HepG2 (cell line): ENCODE results near the gene GYPC. TPM values are rescaled to one million over a fixed set of nuclear protein-coding genes. Genes with fewer than 3 reads are reported as not detected.

ENCODE experiments used
- ATAC-seq: fragments of 200-7000 bp; cut with Tn5 transposase; 3 replicates; pipeline ENCODE4 v1.9.1; 2020; ENCODE audit warnings: mild to moderate bottlenecking, moderate library complexity
- BruUV-seq: library from RNA; stranded (reverse); fragments of 400-500 nt; replicated peaks from 2 replicates; lab custom pipeline; 2021; lab: Mats Ljungman, UMichigan
- CTCF ChIA-PET: fragments of 300-600 bp; formaldehyde crosslinking; extraction: SDS; loops from one replicate; lab custom pipeline; 2021; ENCODE audit warnings: low total read pairs, inconsistent platforms, low intra/inter-chr PET ratio; lab: Yijun Ruan, JAX
- POLR2A ChIA-PET: fragments of 350-600 bp; sonication (Branson Sonifier 250); formaldehyde crosslinking; loops from one replicate; lab custom pipeline; 2020; ENCODE audit warnings: antibody characterized with exemption, inconsistent platforms; lab: Yijun Ruan, JAX
- DNase-seq: peaks from one replicate; pipeline ENCODE4 v3.0.0-alpha.2; 2015; ENCODE audit warnings: low spot score
- FAIRE-seq: peaks from 3 replicates; lab custom pipeline; 2011; peaks lifted over from hg19 to GRCh38; lab: Jason Lieb, UNC
- H2AFZ ChIP-seq: one replicate; pipeline ENCODE4 v1.6.1; 2011; ENCODE audit warnings: low read length, inconsistent platforms
- H3K27ac ChIP-seq: fragments of 300-600 bp; 3 replicates; pipeline ENCODE4 v1.8.0; 2011; ENCODE audit warnings: mixed run types, mild to moderate bottlenecking, mixed read lengths, low read length, inconsistent platforms; ENCODE audit not compliant: insufficient read depth; ENCODE audit errors: extremely low read length
- H3K27me3 ChIP-seq, 2 experiments: fragments of 200-600 bp in 1 of 2; 2 replicates in 1 of 2; 3 replicates in 1 of 2; pipeline versions ENCODE4 v1.6.0 to v1.8.0; 2011; ENCODE audit warnings: low read length in 2 of 2, mild to moderate bottlenecking in 2 of 2, moderate library complexity in 2 of 2, inconsistent platforms in 1 of 2; ENCODE audit not compliant: insufficient read depth in 2 of 2, control insufficient read depth in 1 of 2
- H3K36me3 ChIP-seq, 2 experiments: fragments of 200-600 bp in 1 of 2; replicated peaks in 1 of 2; 2 replicates in 1 of 2; 3 replicates in 1 of 2; pipeline versions ENCODE4 v1.5.1 to v1.8.0; 2011; ENCODE audit warnings: low read length in 2 of 2, inconsistent platforms in 1 of 2; ENCODE audit not compliant: insufficient read depth in 2 of 2, control insufficient read depth in 1 of 2
- H3K4me1 ChIP-seq: 2 replicates; pipeline ENCODE4 v1.5.1; 2012; ENCODE audit warnings: low read length, inconsistent platforms; ENCODE audit not compliant: insufficient read depth
- H3K4me2 ChIP-seq: 2 replicates; pipeline ENCODE4 v1.6.0; 2011; ENCODE audit warnings: low read depth, low read length, inconsistent platforms
- H3K4me3 ChIP-seq, 3 experiments: fragments of 200-600 bp in 1 of 3; sonication (generic), shearing (Covaris generic) in 1 of 3; replicated peaks in 1 of 3; 2 replicates each; pipeline ENCODE4 v1.5.1; 2011 to 2016; ENCODE audit warnings: low read length in 3 of 3, inconsistent platforms in 2 of 3, low read depth in 2 of 3, mild to moderate bottlenecking in 2 of 3, control low read depth in 1 of 3, mixed read lengths in 1 of 3; ENCODE audit not compliant: insufficient read depth in 1 of 3
- H3K79me2 ChIP-seq: one replicate; pipeline ENCODE4 v1.6.1; 2011; ENCODE audit warnings: low read length, inconsistent platforms; ENCODE audit not compliant: insufficient read depth
- H3K9ac ChIP-seq: 2 replicates; pipeline ENCODE4 v1.6.0; 2011; ENCODE audit warnings: mild to moderate bottlenecking, low read depth, low read length, inconsistent platforms; ENCODE audit not compliant: insufficient read depth
- H3K9me3 ChIP-seq: 2 replicates; pipeline ENCODE4 v1.5.1; 2012; ENCODE audit warnings: mild to moderate bottlenecking, low read length
- H4K20me1 ChIP-seq: 2 replicates; pipeline ENCODE4 v1.6.0; 2011; ENCODE audit warnings: inconsistent platforms, mild to moderate bottlenecking, low read length, moderate library complexity; ENCODE audit not compliant: insufficient read depth
- ARNT ChIP-seq: fragments of 450-650 bp; IDR thresholded peaks from 2 replicates; pipeline ENCODE4 v1.6.1; 2017
- ELF1 ChIP-seq: sonication (generic); formaldehyde crosslinking; IDR thresholded peaks from 2 replicates; pipeline ENCODE4 v1.4.0; 2020; ENCODE audit warnings: missing genetic modification reagents
- IKZF4 ChIP-seq: sonication (generic); formaldehyde crosslinking; IDR thresholded peaks from 2 replicates; pipeline ENCODE4 v1.5.1; 2020; ENCODE audit warnings: borderline replicate concordance, mild to moderate bottlenecking, low read depth, missing genetic modification reagents; ENCODE audit errors: not compliant biosample characterization
- KMT2B ChIP-seq: IDR thresholded peaks from 2 replicates; pipeline ENCODE4 v1.6.1; 2016; ENCODE audit warnings: missing genetic modification reagents, missing compliant biosample characterization
- NR1H2 ChIP-seq: sonication (generic); formaldehyde crosslinking; IDR thresholded peaks from 2 replicates; pipeline ENCODE4 v1.8.1; 2022; ENCODE audit warnings: low read depth, missing genetic modification reagents, borderline replicate concordance
- PRDM10 ChIP-seq: sonication (generic); formaldehyde crosslinking; IDR thresholded peaks from 2 replicates; pipeline ENCODE4 v1.4.0; 2020; ENCODE audit warnings: low read depth, missing genetic modification reagents
- SYNCRIP ChIP-seq: fragments of 200-400 bp; formaldehyde crosslinking; IDR thresholded peaks from 2 replicates; pipeline ENCODE4 v1.6.1; 2018; ENCODE audit warnings: mild to moderate bottlenecking, low read depth, low read length; ENCODE audit not compliant: insufficient read depth
- ZFY ChIP-seq: sonication (generic); formaldehyde crosslinking; IDR thresholded peaks from 2 replicates; pipeline ENCODE4 v1.4.0; 2020; ENCODE audit warnings: missing genetic modification reagents
- ZNF121 ChIP-seq: sonication (generic); formaldehyde crosslinking; IDR thresholded peaks from 2 replicates; pipeline ENCODE4 v1.5.0; 2020; ENCODE audit warnings: mild to moderate bottlenecking, missing genetic modification reagents
- ZNF180 ChIP-seq: sonication (generic); formaldehyde crosslinking; IDR thresholded peaks from 2 replicates; pipeline ENCODE4 v1.4.0; 2020; ENCODE audit warnings: low read depth, missing genetic modification reagents, borderline replicate concordance
- ZNF282 ChIP-seq: fragments of 450-650 bp; IDR thresholded peaks from 2 replicates; pipeline ENCODE4 v1.6.1; 2018; ENCODE audit not compliant: partially characterized antibody
- ZNF512B ChIP-seq: sonication (generic); formaldehyde crosslinking; IDR thresholded peaks from 2 replicates; pipeline ENCODE4 v1.5.1; 2020; ENCODE audit warnings: missing genetic modification reagents, mild to moderate bottlenecking, borderline replicate concordance
- ZNF674 ChIP-seq: sonication (generic); formaldehyde crosslinking; IDR thresholded peaks from 2 replicates; pipeline ENCODE4 v1.5.0; 2020; ENCODE audit warnings: low read depth, mild to moderate bottlenecking, missing genetic modification reagents
- ZNF720 ChIP-seq: sonication (generic); formaldehyde crosslinking; IDR thresholded peaks from 2 replicates; pipeline ENCODE4 v1.4.0; 2020; ENCODE audit warnings: missing genetic modification reagents
- WGBS: methylation state at CpG from one replicate; pipeline ENCODE4 v1.1.6; 2017; ENCODE audit warnings: low lambda C conversion rate; 5-methylcytosine and 5-hydroxymethylcytosine counted together
- in situ Hi-C: cut with HindIII; loops from 2 replicates; pipeline ENCODE4 v1.10.0; 2017; ENCODE audit warnings: low pct_unique_long_range_greater_than_20kb; ENCODE audit not compliant: extremely low pct_ligation_motif_present
- intact Hi-C: fragments of 100-400 bp; cut with micrococcal nuclease; formaldehyde crosslinking; loops from one replicate; pipeline ENCODE4 v1.10.0; 2022; ENCODE audit not compliant: unreplicated experiment
- polyA plus RNA-seq, 8 experiments: library from polyadenylated mRNA; depleted of rRNA in 3 of 8; stranded (reverse) in 7 of 8; unstranded in 1 of 8; fragments of >200 nt; fragmentation: Illumina TruSeq in 4 of 8; extraction: Trizol in 4 of 8; gene quantifications; 2 replicates each; pipeline versions ENCODE4 v1.2.1 to v1.2.3, GENCODE V29; 2011 to 2016; ENCODE audit warnings: low read depth in 4 of 8, missing spikeins in 1 of 8, mixed read lengths in 1 of 8; ENCODE audit not compliant: insufficient read depth in 1 of 8
- total RNA-seq, 5 experiments: library from RNA; depleted of rRNA; stranded (reverse); fragments of >200 nt; fragmentation: Illumina TruSeq; extraction: Trizol; gene quantifications; 2 replicates each; pipeline ENCODE4 v1.2.3, GENCODE V29; 2016; ENCODE audit warnings: low read depth in 1 of 5
- TF ChIP-seq, protein P1 (sequence below): sonication (generic); formaldehyde crosslinking; conservative IDR thresholded peaks from 2 replicates; pipeline ENCODE4 v1.4.0; 2020; ENCODE audit warnings: missing genetic modification reagents
- TF ChIP-seq, protein P2 (sequence below): IDR thresholded peaks from 2 replicates; pipeline ENCODE4 v1.6.1; 2016; ENCODE audit warnings: missing compliant biosample characterization, missing genetic modification reagents, borderline replicate concordance

The GYPC gene
- total and polyA plus RNA-seq, 2 of the 13 experiments (the other 11 are each of a cell fraction or from before 2014, with no cell fraction given): not detected

DNA sequence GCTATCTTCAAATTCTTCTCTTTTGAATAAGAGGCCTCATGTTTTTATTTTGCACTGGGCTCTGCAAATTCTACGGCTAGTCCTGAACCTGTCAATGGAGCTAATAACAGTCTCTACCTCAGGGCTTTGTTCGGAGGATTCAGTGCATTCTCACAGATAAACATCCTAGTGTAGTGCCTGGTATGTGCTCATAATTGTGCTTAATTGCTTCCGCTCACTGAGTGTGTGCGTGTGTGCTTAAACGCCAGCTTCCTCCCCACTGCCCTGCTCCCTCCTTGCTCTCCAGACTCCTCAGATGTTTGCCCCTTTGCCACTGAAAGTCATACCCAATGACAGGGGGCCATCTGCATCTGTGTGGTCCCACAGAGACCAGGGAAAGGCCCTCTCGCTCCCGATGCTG lies 6.7 kb downstream of the GYPC start:
- CTCF ChIA-PET: no interaction called here
- 15% methylated on average over 7 of the region's 7 CpGs for WGBS
- Histone ChIP-seq H3K27ac (no peak overlapping the region), H2AFZ (no peak overlapping the region), H3K79me2 (no peaks in the 10 kb centered on the region), H3K9ac (no peak overlapping the region), H3K4me3 (no peak overlapping the region), H3K9me3 (no peaks in the 10 kb centered on the region), H3K27me3 (peaks cover 6 to 44% of the 10 kb centered on the region in 2 experiments), H3K36me3 (no peaks in the 10 kb centered on the region), H4K20me1 (no peaks in the 10 kb centered on the region), H3K4me2 (no peak overlapping the region), H3K4me1 (no peaks in the 10 kb centered on the region)
- no peak for FAIRE-seq
- intact Hi-C loops: no loop called here
- ATAC-seq: no peak
- BruUV-seq: no TSS peak
- in situ Hi-C loops: no loop called here
- POLR2A ChIA-PET: no interaction called here
- no peak for DNase-seq
- no peak for TF ChIP-seq ELF1
- no peak for TF ChIP-seq ZNF512B (CRISPR knock-in tag)
- TF ChIP-seq SYNCRIP: no peak
- TF ChIP-seq ZNF282: no peak
- TF ChIP-seq ZNF720 (CRISPR knock-in tag): no peak
- TF ChIP-seq ZNF674 (CRISPR knock-in tag): no peak
- TF ChIP-seq ZFY (CRISPR knock-in tag): no peak
- TF ChIP-seq ARNT: no peak
- no peak for TF ChIP-seq ZNF121 (CRISPR knock-in tag)
- TF ChIP-seq IKZF4: no peak
- no peak for TF ChIP-seq PRDM10 (CRISPR knock-in tag)
- no peak for TF ChIP-seq NR1H2 (CRISPR knock-in tag)
- no peak for TF ChIP-seq KMT2B
- TF ChIP-seq, protein P1, sequence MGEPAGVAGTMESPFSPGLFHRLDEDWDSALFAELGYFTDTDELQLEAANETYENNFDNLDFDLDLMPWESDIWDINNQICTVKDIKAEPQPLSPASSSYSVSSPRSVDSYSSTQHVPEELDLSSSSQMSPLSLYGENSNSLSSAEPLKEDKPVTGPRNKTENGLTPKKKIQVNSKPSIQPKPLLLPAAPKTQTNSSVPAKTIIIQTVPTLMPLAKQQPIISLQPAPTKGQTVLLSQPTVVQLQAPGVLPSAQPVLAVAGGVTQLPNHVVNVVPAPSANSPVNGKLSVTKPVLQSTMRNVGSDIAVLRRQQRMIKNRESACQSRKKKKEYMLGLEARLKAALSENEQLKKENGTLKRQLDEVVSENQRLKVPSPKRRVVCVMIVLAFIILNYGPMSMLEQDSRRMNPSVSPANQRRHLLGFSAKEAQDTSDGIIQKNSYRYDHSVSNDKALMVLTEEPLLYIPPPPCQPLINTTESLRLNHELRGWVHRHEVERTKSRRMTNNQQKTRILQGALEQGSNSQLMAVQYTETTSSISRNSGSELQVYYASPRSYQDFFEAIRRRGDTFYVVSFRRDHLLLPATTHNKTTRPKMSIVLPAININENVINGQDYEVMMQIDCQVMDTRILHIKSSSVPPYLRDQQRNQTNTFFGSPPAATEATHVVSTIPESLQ (CRISPR knock-in tag): no peak
- TF ChIP-seq ZNF180 (CRISPR knock-in tag): no peak
- TF ChIP-seq, protein P2, sequence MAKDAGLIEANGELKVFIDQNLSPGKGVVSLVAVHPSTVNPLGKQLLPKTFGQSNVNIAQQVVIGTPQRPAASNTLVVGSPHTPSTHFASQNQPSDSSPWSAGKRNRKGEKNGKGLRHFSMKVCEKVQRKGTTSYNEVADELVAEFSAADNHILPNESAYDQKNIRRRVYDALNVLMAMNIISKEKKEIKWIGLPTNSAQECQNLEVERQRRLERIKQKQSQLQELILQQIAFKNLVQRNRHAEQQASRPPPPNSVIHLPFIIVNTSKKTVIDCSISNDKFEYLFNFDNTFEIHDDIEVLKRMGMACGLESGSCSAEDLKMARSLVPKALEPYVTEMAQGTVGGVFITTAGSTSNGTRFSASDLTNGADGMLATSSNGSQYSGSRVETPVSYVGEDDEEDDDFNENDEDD (CRISPR knock-in tag): no peak
